Liver (tissue), 9 donors: ENCODE results near the gene SYNPO. TPM values are rescaled to one million over a fixed set of nuclear protein-coding genes. Genes with fewer than 3 reads are reported as not detected.

Experiments
- DNase-seq: peaks from one replicate; pipeline ENCODE4 v3.0.0-alpha.2; 2017; ENCODE audit warnings: low spot score
- H3K27ac ChIP-seq, 2 donors: one replicate each; pipeline ENCODE4 v1.7.0; 2013; ENCODE audit warnings: inconsistent platforms in 2 of 2, low read length in 2 of 2, control low read depth in 1 of 2, low read depth in 1 of 2, mild to moderate bottlenecking in 1 of 2
- H3K27me3 ChIP-seq, 4 donors: one replicate each; pipeline versions ENCODE4 v1.6.1 to v1.7.0; 2013; ENCODE audit warnings: low read length in 3 of 4, inconsistent platforms in 1 of 4, mild to moderate bottlenecking in 1 of 4, moderate library complexity in 1 of 4; ENCODE audit not compliant: control insufficient read depth in 4 of 4, insufficient read depth in 4 of 4
- H3K36me3 ChIP-seq, 4 donors: one replicate each; pipeline versions ENCODE4 v1.6.1 to v1.7.0; 2013; ENCODE audit warnings: low read length in 3 of 4, mild to moderate bottlenecking in 3 of 4, low read depth in 1 of 4, moderate library complexity in 1 of 4; ENCODE audit not compliant: control insufficient read depth in 4 of 4, insufficient read depth in 3 of 4
- H3K4me1 ChIP-seq, 4 donors: one replicate each; pipeline versions ENCODE4 v1.6.1 to v1.7.0; 2013; ENCODE audit warnings: low read length in 3 of 4, mild to moderate bottlenecking in 3 of 4, moderate library complexity in 1 of 4; ENCODE audit not compliant: control insufficient read depth in 4 of 4, insufficient read depth in 4 of 4
- H3K4me3 ChIP-seq, 3 donors: one replicate each; pipeline versions ENCODE4 v1.6.1 to v1.7.0; 2013; ENCODE audit warnings: low read length in 3 of 3, control low read depth in 1 of 3, low read depth in 1 of 3, mild to moderate bottlenecking in 1 of 3
- H3K9ac ChIP-seq, 2 donors: one replicate each; pipeline ENCODE4 v1.7.0; 2013; ENCODE audit warnings: low read length in 2 of 2, mild to moderate bottlenecking in 2 of 2, moderate library complexity in 2 of 2, control low read depth in 1 of 2, low read depth in 1 of 2
- H3K9me3 ChIP-seq, 4 donors: one replicate each; pipeline versions ENCODE4 v1.6.1 to v1.7.0; 2013; ENCODE audit warnings: low read length in 3 of 4; ENCODE audit not compliant: control insufficient read depth in 4 of 4
- EGR1 ChIP-seq, 2 donors: IDR thresholded peaks; 2 replicates each; pipeline ENCODE4 v1.6.1; 2016 to 2018; ENCODE audit warnings: antibody characterized with exemption in 2 of 2, low read depth in 2 of 2
- FOXA1 ChIP-seq: IDR thresholded peaks from 2 replicates; pipeline ENCODE4 v1.6.1; 2016; ENCODE audit warnings: antibody characterized with exemption
- FOXA2 ChIP-seq: IDR thresholded peaks from 2 replicates; pipeline ENCODE4 v1.6.1; 2016; ENCODE audit warnings: antibody characterized with exemption
- GABPA ChIP-seq, 2 donors: IDR thresholded peaks in 1 of 2; conservative IDR thresholded peaks in 1 of 2; 2 replicates each; pipeline ENCODE4 v1.6.1; 2016; ENCODE audit warnings: antibody characterized with exemption in 2 of 2, mild to moderate bottlenecking in 1 of 2, moderate library complexity in 1 of 2
- HNF4A ChIP-seq, 2 donors: conservative IDR thresholded peaks; 2 replicates each; pipeline ENCODE4 v1.6.1; 2016; ENCODE audit warnings: antibody characterized with exemption in 2 of 2, mild to moderate bottlenecking in 2 of 2
- HNF4G ChIP-seq: IDR thresholded peaks from 2 replicates; pipeline ENCODE4 v1.6.1; 2016; ENCODE audit warnings: antibody characterized with exemption
- JUND ChIP-seq, 2 donors: IDR thresholded peaks; 2 replicates each; pipeline ENCODE4 v1.6.1; 2016; ENCODE audit warnings: antibody characterized with exemption in 2 of 2
- NR2F2 ChIP-seq: IDR thresholded peaks from 2 replicates; pipeline ENCODE4 v1.6.1; 2016; ENCODE audit warnings: antibody characterized with exemption
- RAD21 ChIP-seq, 2 donors: IDR thresholded peaks; 2 replicates each; pipeline ENCODE4 v1.6.1; 2016; ENCODE audit warnings: antibody characterized with exemption in 2 of 2, mild to moderate bottlenecking in 2 of 2
- REST ChIP-seq: IDR thresholded peaks from 2 replicates; pipeline ENCODE4 v1.6.1; 2016; ENCODE audit warnings: antibody characterized with exemption, mild to moderate bottlenecking
- TAF1 ChIP-seq: conservative IDR thresholded peaks from 2 replicates; pipeline ENCODE4 v1.6.1; 2016; ENCODE audit warnings: antibody characterized with exemption, mild to moderate bottlenecking
- YY1 ChIP-seq: IDR thresholded peaks from 2 replicates; pipeline ENCODE4 v1.6.1; 2016; ENCODE audit warnings: antibody characterized with exemption, mild to moderate bottlenecking
- whole genome bisulfite sequencing: extraction: QIAGEN DNeasy Blood & Tissue Kit; methylation state at CpG from one replicate; pipeline ENCODE4 v1.1.7; 2013; 5-methylcytosine and 5-hydroxymethylcytosine counted together
- polyA plus RNA-seq, 2 donors: library from polyadenylated mRNA; stranded (reverse) in 1 of 2; unstranded in 1 of 2; fragments of 200-250 nt in 1 of 2; fragments of >200 nt in 1 of 2; fragmentation: Nextera tagmentation in 1 of 2; extraction: Ambion mirVana in 1 of 2; gene quantifications; one replicate each; pipeline versions ENCODE4 v1.2.1 to v1.2.3, GENCODE V29; 2013 to 2015
- total RNA-seq, 2 donors: library from RNA; depleted of rRNA; stranded (reverse); fragments of >200 nt; gene quantifications; one replicate each; pipeline ENCODE4 v1.2.3, GENCODE V29; 2014
- TF ChIP-seq, protein P1 (sequence below): fragments of 150-350 bp; IDR thresholded peaks from 2 replicates; pipeline ENCODE4 v1.5.1; 2017; ENCODE audit warnings: improper control_type of control experiment, low read depth, low read length; ENCODE audit not compliant: missing input control
- TF ChIP-seq, protein P2 (sequence below): IDR thresholded peaks from 2 replicates; pipeline ENCODE4 v1.6.1; 2016; ENCODE audit warnings: antibody characterized with exemption
- donor health status: healthy.
- donor health status: healthy.
- donor health status: healthy.
- donor health status: healthy.
- donor health status: healthy.

The SYNPO gene
- total and polyA plus RNA-seq, 4 donors, result 1.1 to 36.6 (median 10.7) TPM

GRCh38 chr5:150622157-150622556 lies 18.3 kb upstream of the SYNPO start (continued):
- TF ChIP-seq REST, result no peak
- no peak for TF ChIP-seq EGR1 (IDR thresholded peaks at IDR 0.05; ENCODE audit: low read depth in 2 of 2)
- TF ChIP-seq FOXA1, result no peak
- no peak for TF ChIP-seq RAD21 (IDR thresholded peaks at IDR 0.05)

DNA sequence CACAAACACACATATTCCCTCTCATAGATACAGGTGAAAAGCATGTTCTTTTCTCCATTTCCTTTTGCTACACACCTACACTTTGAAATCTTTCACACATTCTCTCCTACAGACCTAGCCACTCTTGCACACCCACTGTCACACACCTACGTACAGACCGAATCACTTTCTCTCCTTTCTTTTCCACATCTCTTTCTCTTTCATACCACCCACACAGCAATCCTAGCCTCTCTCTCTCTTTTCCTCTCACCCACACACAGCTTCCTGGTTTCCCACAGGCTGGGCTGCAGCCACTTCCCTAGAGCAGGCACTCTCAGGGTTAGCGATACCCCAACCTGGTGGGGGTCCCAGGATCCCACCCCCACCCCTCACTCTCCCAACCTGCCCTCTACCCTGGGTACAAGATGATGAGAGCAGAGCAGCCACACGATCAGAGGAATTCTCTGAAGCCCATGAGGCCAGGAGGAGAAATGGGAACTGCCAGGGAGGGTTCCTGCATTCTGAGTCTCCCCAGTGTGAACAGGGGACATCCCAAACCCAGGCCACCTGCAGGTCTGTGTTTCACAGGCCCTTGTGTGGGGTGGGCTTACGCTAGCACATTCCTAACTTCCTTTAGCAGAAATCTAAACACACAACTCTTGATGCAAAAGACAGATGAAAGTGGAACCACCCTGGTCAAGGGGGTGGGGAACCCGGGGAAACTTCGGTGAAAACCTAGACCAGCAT lies 17.1 kb upstream of the SYNPO start:
- no peaks in the 10 kb centered on the region for H3K27me3 ChIP-seq
- WGBS, result 69% methylated on average over 7 of the region's 7 CpGs
- no peaks in the 10 kb centered on the region for H3K36me3 ChIP-seq
- TF ChIP-seq, protein P1, sequence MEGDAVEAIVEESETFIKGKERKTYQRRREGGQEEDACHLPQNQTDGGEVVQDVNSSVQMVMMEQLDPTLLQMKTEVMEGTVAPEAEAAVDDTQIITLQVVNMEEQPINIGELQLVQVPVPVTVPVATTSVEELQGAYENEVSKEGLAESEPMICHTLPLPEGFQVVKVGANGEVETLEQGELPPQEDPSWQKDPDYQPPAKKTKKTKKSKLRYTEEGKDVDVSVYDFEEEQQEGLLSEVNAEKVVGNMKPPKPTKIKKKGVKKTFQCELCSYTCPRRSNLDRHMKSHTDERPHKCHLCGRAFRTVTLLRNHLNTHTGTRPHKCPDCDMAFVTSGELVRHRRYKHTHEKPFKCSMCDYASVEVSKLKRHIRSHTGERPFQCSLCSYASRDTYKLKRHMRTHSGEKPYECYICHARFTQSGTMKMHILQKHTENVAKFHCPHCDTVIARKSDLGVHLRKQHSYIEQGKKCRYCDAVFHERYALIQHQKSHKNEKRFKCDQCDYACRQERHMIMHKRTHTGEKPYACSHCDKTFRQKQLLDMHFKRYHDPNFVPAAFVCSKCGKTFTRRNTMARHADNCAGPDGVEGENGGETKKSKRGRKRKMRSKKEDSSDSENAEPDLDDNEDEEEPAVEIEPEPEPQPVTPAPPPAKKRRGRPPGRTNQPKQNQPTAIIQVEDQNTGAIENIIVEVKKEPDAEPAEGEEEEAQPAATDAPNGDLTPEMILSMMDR, result no peak
- TF ChIP-seq FOXA2, result no peak
- TF ChIP-seq, protein P2, sequence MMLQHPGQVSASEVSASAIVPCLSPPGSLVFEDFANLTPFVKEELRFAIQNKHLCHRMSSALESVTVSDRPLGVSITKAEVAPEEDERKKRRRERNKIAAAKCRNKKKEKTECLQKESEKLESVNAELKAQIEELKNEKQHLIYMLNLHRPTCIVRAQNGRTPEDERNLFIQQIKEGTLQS, result no peak
- peaks cover 9 to 39% (median 31%) of the 10 kb centered on the region in 4 donors for H3K4me1 ChIP-seq
- no peak for DNase-seq
- no peak overlapping the region for H3K9ac ChIP-seq
- H3K27ac ChIP-seq, result peak overlapping the region in 1 of 2 donors; percentile 30
- H3K4me3 ChIP-seq, result no peak overlapping the region
- no peaks in the 10 kb centered on the region for H3K9me3 ChIP-seq

GRCh38 chr5:150623878-150624216 lies 16.6 kb upstream of the SYNPO start:
- WGBS, result 86% methylated on average over 5 of the region's 5 CpGs
- peak overlapping the region; percentile 25 to 30 for H3K27ac ChIP-seq

More at GRCh38 chr5:150623878-150624216, 16.6 kb upstream of the SYNPO start:
- no peaks in the 10 kb centered on the region for H3K9me3 ChIP-seq
- peaks cover 9 to 42% (median 33%) of the 10 kb centered on the region in 4 donors for H3K4me1 ChIP-seq
- DNase-seq, result no peak
- H3K9ac ChIP-seq, result no peak overlapping the region
- no peak overlapping the region for H3K4me3 ChIP-seq
- TF ChIP-seq RAD21 (IDR thresholded peaks at IDR 0.05) (no peak), YY1 (no peak), JUND (IDR thresholded peaks at IDR 0.05) (no peak), EGR1 (IDR thresholded peaks at IDR 0.05; ENCODE audit: low read depth in 2 of 2) (no peak), HNF4A (conservative IDR thresholded peaks at IDR 0.05) (no peak), NR2F2 (no peak), GABPA (IDR thresholded peaks at IDR 0.05 in 1 of 2, conservative IDR thresholded peaks at IDR 0.05 in 1 of 2) (no peak), FOXA1 (no peak), TAF1 (no peak), HNF4G (no peak)
- TF ChIP-seq, protein P2, result no peak
- no peaks in the 10 kb centered on the region for H3K27me3 ChIP-seq
- no peaks in the 10 kb centered on the region for H3K36me3 ChIP-seq
